Measurements from ENCODE around the gene PRKAR2A. TPM values are rescaled to one million over a fixed set of nuclear protein-coding genes. Genes with fewer than 3 reads are reported as not detected.
"Not testable (repeated sequence)": the region's sequence is repeated elsewhere in the genome, so short reads cannot be mapped to it uniquely, and the experiment has no call there.

PRKAR2A gene
- total RNA-seq, 6 donors from 2014 or later, result 13.0 to 62.3 (median 31.4) TPM

GRCh38 chr3:48776854-48777253, 70.8 kb downstream of the PRKAR2A start:
- 76 to 84% methylated on average over 4 of the region's 4 CpGs for WGBS, 2 donors
- H3K36me3 ChIP-seq, result peaks cover 0 to 35% (median 26%) of the 10 kb centered on the region in 4 donors

GRCh38 chr3:48770192-48770502, 77.5 kb downstream of the PRKAR2A start:
- ATAC-seq (ENCODE audit: low FRiP score in 2 of 2) (no peak), DNase-seq (no peak)
- Histone ChIP-seq H3K27me3 (no peaks in the 10 kb centered on the region), H3K27ac (peak overlapping the region; percentile 27 to 76 (median 46)), H3K4me1 (peaks cover 0 to 9% (median 0%) of the 10 kb centered on the region in 4 donors), H3K9me3 (no peaks in the 10 kb centered on the region), H3K36me3 (peaks cover 0 to 74% (median 24%) of the 10 kb centered on the region in 4 donors), H3K4me3 (no peak overlapping the region)
- WGBS, 2 donors, result 63% methylated on average over 4 of the region's 4 CpGs
- TF ChIP-seq POLR2A (IDR thresholded peaks at IDR 0.05) (no peak), EP300 (IDR thresholded peaks at IDR 0.05) (no peak), POLR2AphosphoS5 (IDR thresholded peaks at IDR 0.05) (no peak)
- TF ChIP-seq, protein P1, sequence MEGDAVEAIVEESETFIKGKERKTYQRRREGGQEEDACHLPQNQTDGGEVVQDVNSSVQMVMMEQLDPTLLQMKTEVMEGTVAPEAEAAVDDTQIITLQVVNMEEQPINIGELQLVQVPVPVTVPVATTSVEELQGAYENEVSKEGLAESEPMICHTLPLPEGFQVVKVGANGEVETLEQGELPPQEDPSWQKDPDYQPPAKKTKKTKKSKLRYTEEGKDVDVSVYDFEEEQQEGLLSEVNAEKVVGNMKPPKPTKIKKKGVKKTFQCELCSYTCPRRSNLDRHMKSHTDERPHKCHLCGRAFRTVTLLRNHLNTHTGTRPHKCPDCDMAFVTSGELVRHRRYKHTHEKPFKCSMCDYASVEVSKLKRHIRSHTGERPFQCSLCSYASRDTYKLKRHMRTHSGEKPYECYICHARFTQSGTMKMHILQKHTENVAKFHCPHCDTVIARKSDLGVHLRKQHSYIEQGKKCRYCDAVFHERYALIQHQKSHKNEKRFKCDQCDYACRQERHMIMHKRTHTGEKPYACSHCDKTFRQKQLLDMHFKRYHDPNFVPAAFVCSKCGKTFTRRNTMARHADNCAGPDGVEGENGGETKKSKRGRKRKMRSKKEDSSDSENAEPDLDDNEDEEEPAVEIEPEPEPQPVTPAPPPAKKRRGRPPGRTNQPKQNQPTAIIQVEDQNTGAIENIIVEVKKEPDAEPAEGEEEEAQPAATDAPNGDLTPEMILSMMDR (IDR thresholded peaks at IDR 0.05), result no peak

More at GRCh38 chr3:48776854-48777253, 70.8 kb downstream of the PRKAR2A start:
- DNase-seq (no peak), ATAC-seq (ENCODE audit: low FRiP score in 2 of 2) (no peak)
- no peaks in the 10 kb centered on the region for H3K4me1 ChIP-seq
- no peak overlapping the region for H3K4me3 ChIP-seq
- no peak for TF ChIP-seq POLR2AphosphoS5 (IDR thresholded peaks at IDR 0.05)
- TF ChIP-seq, protein P1 (IDR thresholded peaks at IDR 0.05), result no peak
- no peak overlapping the region for H3K27ac ChIP-seq
- no peaks in the 10 kb centered on the region for H3K9me3 ChIP-seq
- H3K27me3 ChIP-seq, result no peaks in the 10 kb centered on the region

- DNase-seq (no peak), ATAC-seq (ENCODE audit: low FRiP score in 2 of 2) (no peak)
- peaks cover 0 to 64% (median 18%) of the 10 kb centered on the region in 4 donors for H3K36me3 ChIP-seq
- peaks cover 0 to 7% (median 0%) of the 10 kb centered on the region in 4 donors for H3K4me1 ChIP-seq
- no peak overlapping the region for H3K4me3 ChIP-seq
- WGBS, 2 donors, result 88 to 89% methylated on average over 1 of the region's 1 CpG
- TF ChIP-seq, protein P1 (IDR thresholded peaks at IDR 0.05), result peak in 1 of 6 experiments; percentile 6
- no peak for TF ChIP-seq POLR2AphosphoS5 (IDR thresholded peaks at IDR 0.05)
- no peaks in the 10 kb centered on the region for H3K9me3 ChIP-seq
- no peaks in the 10 kb centered on the region for H3K27me3 ChIP-seq
- no peak overlapping the region for H3K27ac ChIP-seq
Measured at GRCh38 chr3:48765376-48765775, 82.3 kb downstream of the PRKAR2A start.

- TF ChIP-seq POLR2A (IDR thresholded peaks at IDR 0.05), result no peak
- no peak for TF ChIP-seq EP300 (IDR thresholded peaks at IDR 0.05)
- TF ChIP-seq, protein P1 (IDR thresholded peaks at IDR 0.05), result no peak
- TF ChIP-seq POLR2AphosphoS5 (IDR thresholded peaks at IDR 0.05), result no peak
- Histone ChIP-seq H3K36me3 (peaks cover 0 to 58% (median 18%) of the 10 kb centered on the region in 4 donors), H3K4me3 (no peak overlapping the region), H3K27me3 (no peaks in the 10 kb centered on the region), H3K9me3 (no peaks in the 10 kb centered on the region), H3K4me1 (no peaks in the 10 kb centered on the region), H3K27ac (no peak overlapping the region)
- ATAC-seq (ENCODE audit: low FRiP score in 2 of 2) (no peak), DNase-seq (no peak)
- WGBS, 2 donors, result 78 to 91% methylated on average over 3 of the region's 3 CpGs
Measured at GRCh38 chr3:48762816-48763215, 84.9 kb downstream of the PRKAR2A start.

DNA sequence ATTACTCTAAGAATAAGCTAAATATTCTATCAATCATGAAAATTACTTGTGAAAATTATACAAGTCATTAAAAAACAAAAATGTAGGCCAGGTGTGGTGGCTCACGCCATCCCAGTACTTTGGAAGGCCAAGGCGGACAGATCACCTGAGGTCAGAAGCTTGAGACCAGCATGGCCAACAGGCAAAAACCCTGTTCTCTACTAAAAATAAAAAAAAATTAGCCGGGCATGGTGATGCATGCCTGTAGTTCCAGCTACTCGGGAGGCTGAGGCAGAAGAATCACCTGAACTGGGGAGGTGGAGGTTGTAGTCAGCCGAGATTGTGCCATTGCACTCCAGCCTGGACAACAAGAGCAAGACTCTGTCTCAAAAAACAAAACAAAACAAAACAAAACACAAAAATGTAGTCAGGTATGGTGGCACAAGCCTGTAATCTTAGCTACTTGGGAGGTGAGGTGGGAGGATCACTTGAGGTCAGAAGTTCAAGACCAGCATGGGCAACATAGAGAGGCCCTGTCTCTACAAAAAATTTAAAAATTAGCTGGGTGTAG, 87.6 kb downstream of the PRKAR2A start:
- not testable (repeated sequence) for H3K27ac ChIP-seq; H3K4me3 ChIP-seq; H3K27me3 ChIP-seq; ATAC-seq (ENCODE audit: low FRiP score in 2 of 2); DNase-seq; H3K4me1 ChIP-seq; H3K9me3 ChIP-seq
- 96 to 97% methylated on average over 5 of the region's 5 CpGs for WGBS, 2 donors
- H3K36me3 ChIP-seq, result peaks cover 0 to 62% (median 23%) of the 10 kb centered on the region in 4 donors

- not testable (repeated sequence) for H3K27me3 ChIP-seq; ATAC-seq (ENCODE audit: low FRiP score in 2 of 2); H3K27ac ChIP-seq; H3K4me1 ChIP-seq; DNase-seq; H3K4me3 ChIP-seq; H3K9me3 ChIP-seq
- 78 to 80% methylated on average over 6 of the region's 6 CpGs for WGBS, 2 donors
- peaks cover 0 to 57% (median 20%) of the 10 kb centered on the region in 4 donors for H3K36me3 ChIP-seq
Measured at GRCh38 chr3:48759531-48759930, 88.1 kb downstream of the PRKAR2A start.

All from upper lobe of left lung (tissue), 6 donors.